ENCODE data around the gene CHAF1A. TPM values are rescaled to one million over a fixed set of nuclear protein-coding genes. Genes with fewer than 3 reads are reported as not detected.

The CHAF1A gene
- total and polyA plus RNA-seq, 2 of the 8 experiments (the other 6 are each of a cell fraction or from before 2014, with no cell fraction given), result 122 to 147 TPM

GRCh38 chr19:4352701-4353121 is 49.7 kb upstream of the CHAF1A start:
- no peak overlapping the region for H2BK20ac ChIP-seq (ENCODE audit: low read length)
- no peak overlapping the region for H4K5ac ChIP-seq (ENCODE audit: insufficient read length, low read depth, low read length)
- no peak overlapping the region for H2BK12ac ChIP-seq (ENCODE audit: low read depth, low read length)
- ChIA-PET CTCF (ENCODE audit: partially characterized antibody) (interaction anchor here (0.5 to 20.4 kb wide), 40 partner anchors 8 to 348 kb away, joined by 3 to 311 read pairs (median 4); partner anchors contain the start of genes CREB3L3, MPND, SH3GL1 and SHD), POLR2A (ENCODE audit: partially characterized antibody) (interaction anchor here (0.8 to 4.5 kb wide), 16 partner anchors 9 to 99 kb away, joined by 3 to 27 read pairs (median 3); partner anchors contain the start of genes CHAF1A, FSD1 and MPND)
- H4K8ac ChIP-seq (ENCODE audit: extremely low read depth, insufficient read depth, low read length), result no peak overlapping the region; the same call in 1 of the 2 replicates
- no peak overlapping the region for H2BK120ac ChIP-seq (replicated peaks; ENCODE audit: low read depth, low read length)
- H3K4me1 ChIP-seq (replicated peaks in 1 of 4; ENCODE audit: control insufficient read depth in 3 of 4, insufficient read depth in 4 of 4, low read length in 3 of 4), result peaks cover 0 to 2% (median 0%) of the 10 kb centered on the region in 4 experiments; a peak in 1 of 7 replicates
- no peak overlapping the region for H3K4ac ChIP-seq (replicated peaks; ENCODE audit: insufficient read length, low read depth, low read length)
- H3K56ac ChIP-seq (replicated peaks; ENCODE audit: insufficient read length, low read depth, low read length), result no peak overlapping the region
- no peak overlapping the region for H3K14ac ChIP-seq (ENCODE audit: insufficient read length)
- H3K9me3 ChIP-seq (ENCODE audit: insufficient read depth in 2 of 2, low read depth in 1 of 2, low read length in 1 of 2), result no peaks in the 10 kb centered on the region
- TF ChIP-seq TBP (IDR thresholded peaks at IDR 0.05; ENCODE audit: low read depth, low read length), result no peak
- TF ChIP-seq GTF2F1 (IDR thresholded peaks at IDR 0.05; ENCODE audit: borderline replicate concordance, low read depth, low read length), result no peak
- no peak for TF ChIP-seq POLR2AphosphoS5 (IDR thresholded peaks at IDR 0.05; ENCODE audit: low read depth, low read length)
- no peak for TF ChIP-seq GABPA (IDR thresholded peaks at IDR 0.05; ENCODE audit: borderline replicate concordance, insufficient read depth, low read length)
- no peak for TF ChIP-seq KDM5A (IDR thresholded peaks at IDR 0.05; ENCODE audit: low read length)
- peak; percentile 56 to 64; a peak in 3 of 4 replicates for TF ChIP-seq RAD21 (IDR thresholded peaks at IDR 0.05 in 1 of 2, conservative IDR thresholded peaks at IDR 0.05 in 1 of 2; ENCODE audit: low read depth in 2 of 2, low read length in 2 of 2)
- peak; percentile 67 to 79 (median 75) for TF ChIP-seq CTCF (IDR thresholded peaks at IDR 0.05; ENCODE audit: control extremely low read depth in 1 of 3, insufficient read depth in 1 of 3, low read depth in 1 of 3, low read length in 3 of 3)
- H3K4me3 ChIP-seq (ENCODE audit: extremely low read depth in 1 of 4, insufficient read depth in 2 of 4, low read depth in 3 of 4, low read length in 4 of 4), result no peak overlapping the region
- H4K91ac ChIP-seq (replicated peaks; ENCODE audit: insufficient read length, low read length), result no peak overlapping the region
- no peak overlapping the region for H3K23ac ChIP-seq (ENCODE audit: insufficient read length)
- H3K79me1 ChIP-seq (ENCODE audit: low read depth, low read length), result no peaks in the 10 kb centered on the region
- peaks cover 0 to 9% of the 10 kb centered on the region in 2 experiments for H4K20me1 ChIP-seq (replicated peaks in 1 of 2; ENCODE audit: control insufficient read depth in 1 of 2, insufficient read depth in 2 of 2, low read length in 2 of 2)
- H2BK5ac ChIP-seq (ENCODE audit: low read depth, low read length), result no peak overlapping the region
- H3K36me3 ChIP-seq (ENCODE audit: control insufficient read depth in 2 of 4, insufficient read depth in 4 of 4, low read length in 3 of 4), result peaks cover 0 to 20% (median 7%) of the 10 kb centered on the region in 4 experiments; a peak in 6 of 8 replicates
- 53% methylated on average over 4 of the region's 9 CpGs; no CpG with 5 or more reads in 1 of the 2 experiments for WGBS, 2 experiments (ENCODE audit: extremely low coverage in 1 of 2, insufficient coverage in 1 of 2, insufficient read length in 1 of 2, insufficient replicate concordance in 2 of 2, low coverage in 1 of 2, low lambda C conversion rate in 2 of 2, missing lambda C conversion rate in 1 of 2)
- no peak overlapping the region for H3K9ac ChIP-seq (replicated peaks in 1 of 4; ENCODE audit: extremely low read depth in 1 of 4, low read depth in 3 of 4, low read length in 3 of 4)
- no peaks in the 10 kb centered on the region for H3K23me2 ChIP-seq (ENCODE audit: low read depth, low read length)
- no peak overlapping the region for H3K4me2 ChIP-seq (ENCODE audit: insufficient read depth in 1 of 2, low read depth in 2 of 2, low read length in 2 of 2)
- FAIRE-seq (no peak), DNase-seq (ENCODE audit: low read depth in 1 of 2, low spot score in 2 of 2) (peak in 1 of 2 experiments; percentile 83)
- H3K27me3 ChIP-seq (replicated peaks in 1 of 4; ENCODE audit: control insufficient read depth in 3 of 4, extremely low read depth in 1 of 4, insufficient read depth in 3 of 4, low read length in 3 of 4), result no peaks in the 10 kb centered on the region
- H2AK5ac ChIP-seq (ENCODE audit: low read depth, low read length), result no peak overlapping the region
- H3K79me2 ChIP-seq (ENCODE audit: control insufficient read depth in 1 of 2, insufficient read depth in 2 of 2, low read length in 2 of 2), result no peaks in the 10 kb centered on the region
- H3K27ac ChIP-seq (ENCODE audit: low read depth, low read length), result no peak overlapping the region
- no peak overlapping the region for H3K18ac ChIP-seq (ENCODE audit: extremely low read depth, low read length)
- H2BK15ac ChIP-seq (ENCODE audit: low read length), result no peak overlapping the region
- no peak overlapping the region for H2AFZ ChIP-seq (ENCODE audit: low read length)
